ENCODE results near the gene GJB1.
"Not testable (repeated sequence)": the region's sequence is repeated elsewhere in the genome, so short reads cannot be mapped to it uniquely, and the experiment has no call there.

GJB1 gene

DNA sequence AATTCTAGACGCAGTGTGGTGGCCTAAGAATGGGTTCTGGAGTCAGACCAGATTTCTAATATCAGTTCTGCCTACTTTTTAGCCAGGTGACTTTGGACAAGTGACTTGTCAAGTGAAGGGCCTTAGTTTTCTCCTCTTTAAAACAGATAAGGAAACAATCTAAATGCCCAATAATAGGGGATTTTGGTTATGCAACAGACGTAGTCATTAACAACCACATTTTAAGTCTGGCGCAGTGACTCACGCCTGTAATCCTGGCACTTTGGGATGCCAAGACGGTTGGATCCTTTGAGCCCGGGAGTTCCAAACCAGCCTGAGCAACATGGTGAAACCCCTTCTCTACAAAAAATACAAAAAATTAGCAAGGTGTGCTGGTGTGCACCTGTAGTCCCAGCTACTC, 33.0 kb downstream of the GJB1 start:
- no peak for DNase-seq (ENCODE audit: low read depth)

DNA sequence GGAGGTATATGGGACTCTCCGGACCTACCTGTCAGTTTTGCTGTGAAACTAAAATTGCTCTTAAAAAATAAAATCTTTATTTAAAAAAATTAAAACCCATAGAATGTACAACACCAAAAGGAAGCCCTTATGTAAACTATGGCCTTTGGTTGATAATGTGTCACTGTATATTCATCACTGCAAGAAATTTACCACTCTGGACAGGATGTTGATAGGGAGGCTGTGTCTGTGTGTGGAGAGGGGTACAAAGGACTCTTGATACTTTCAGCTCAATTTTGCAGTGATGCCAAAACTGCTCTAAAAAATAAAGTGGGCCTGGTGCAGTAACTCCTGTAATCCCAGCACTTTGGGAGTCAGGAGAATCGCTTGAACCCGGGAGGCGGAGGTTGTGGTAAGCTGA, 33.8 kb downstream of the GJB1 start:
- no peak for DNase-seq (ENCODE audit: low read depth)

GRCh38 chrX:71268624-71269023, 45.6 kb downstream of the GJB1 start:
- not testable (repeated sequence) for DNase-seq (ENCODE audit: low read depth)

DNA sequence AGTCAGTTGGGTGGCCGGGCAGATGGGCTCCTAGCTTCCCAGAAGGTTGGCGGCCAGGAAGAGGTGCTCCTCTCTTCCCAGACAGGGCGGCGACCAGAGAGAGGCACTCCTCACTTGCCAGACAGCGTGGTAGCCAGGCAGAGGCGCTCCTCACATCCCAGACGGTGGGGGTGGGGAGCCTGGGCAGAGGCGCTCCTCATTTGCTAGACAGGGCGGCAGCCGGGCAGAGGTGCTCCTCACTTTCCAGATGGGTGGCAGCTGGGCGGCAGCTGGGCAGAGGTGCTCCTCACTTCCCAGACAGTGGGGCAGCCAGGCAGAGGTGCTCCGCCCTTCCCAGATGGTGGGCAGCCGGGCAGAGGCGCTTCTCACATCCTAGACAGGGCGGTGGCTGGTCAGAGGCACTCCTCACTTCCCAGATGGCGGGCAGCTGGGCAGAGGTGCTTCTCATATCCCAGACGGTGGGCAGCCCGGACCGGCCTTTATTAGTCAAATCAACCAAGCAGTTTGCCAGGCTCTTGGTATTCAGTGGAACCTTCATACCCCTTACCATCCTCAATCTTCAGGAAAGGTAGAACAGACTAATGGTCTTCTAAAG, 46.9 kb downstream of the GJB1 start:
- no peak for DNase-seq (ENCODE audit: low read depth)

DNA sequence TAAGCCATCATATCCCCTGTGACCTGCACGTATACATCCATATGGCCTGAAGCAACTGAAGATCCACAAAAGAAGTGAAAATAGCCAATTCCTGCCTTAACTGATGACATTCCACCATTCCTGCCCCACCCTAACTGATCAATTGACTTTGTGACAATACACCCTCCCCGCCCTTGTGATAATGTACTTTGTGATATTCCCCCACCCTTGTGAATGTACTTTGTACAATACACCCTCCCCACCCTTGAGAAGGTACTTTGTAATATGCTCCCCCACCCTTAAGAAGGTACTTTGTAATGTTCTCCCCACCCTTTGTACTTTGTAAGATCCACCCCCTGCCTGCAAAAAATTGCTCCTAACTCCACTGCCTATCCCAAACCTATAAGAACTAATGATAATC, 49.3 kb downstream of the GJB1 start:
- not testable (repeated sequence) for DNase-seq (ENCODE audit: low read depth)
